Epithelial cell of proximal tubule (primary cell): ENCODE measurements around the gene CDH4. TPM values are rescaled to one million over a fixed set of nuclear protein-coding genes. Genes with fewer than 3 reads are reported as not detected.

Source experiments
- DNase-seq: peaks from one replicate; pipeline ENCODE4 v3.0.0-alpha.2; 2011; ENCODE audit warnings: low read depth
- H3K4me3 ChIP-seq: 2 replicates; pipeline ENCODE4 v1.5.1; 2011; ENCODE audit warnings: low read depth, mild to moderate bottlenecking, low read length
- total RNA-seq: library from RNA; depleted of rRNA; stranded (reverse); fragments of >200 nt; gene quantifications from 2 replicates; pipeline ENCODE4 v1.2.3, GENCODE V29; 2015
- TF ChIP-seq, protein P1 (sequence below): conservative IDR thresholded peaks from 2 replicates; pipeline ENCODE4 v1.5.1; 2012; ENCODE audit warnings: low read depth, mild to moderate bottlenecking, low read length

The CDH4 gene
- total RNA-seq, 1 donor from 2014 or later = 17.1 TPM

DNA sequence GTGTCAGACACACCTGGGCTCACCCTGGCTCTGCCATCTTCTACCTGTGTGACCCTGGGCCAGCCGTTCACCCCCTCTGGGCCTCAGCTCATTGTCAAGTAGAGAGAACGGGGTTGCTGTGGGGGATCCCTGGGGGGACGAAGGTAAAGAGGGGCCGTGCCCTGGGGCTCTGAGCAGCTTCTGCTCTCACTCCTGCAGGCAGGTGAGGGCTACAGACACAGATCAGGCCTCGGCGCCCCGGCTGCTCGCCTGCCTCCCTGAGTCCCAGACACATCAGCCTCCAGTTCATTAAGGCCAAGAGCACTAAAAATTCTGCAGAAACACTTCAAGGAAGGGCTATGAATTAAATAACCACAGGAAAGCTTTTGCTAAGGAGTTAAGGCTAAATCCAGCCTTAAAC lies 394.4 kb downstream of the CDH4 start:
- H3K4me3 ChIP-seq = no peak overlapping the region
- TF ChIP-seq, protein P1, sequence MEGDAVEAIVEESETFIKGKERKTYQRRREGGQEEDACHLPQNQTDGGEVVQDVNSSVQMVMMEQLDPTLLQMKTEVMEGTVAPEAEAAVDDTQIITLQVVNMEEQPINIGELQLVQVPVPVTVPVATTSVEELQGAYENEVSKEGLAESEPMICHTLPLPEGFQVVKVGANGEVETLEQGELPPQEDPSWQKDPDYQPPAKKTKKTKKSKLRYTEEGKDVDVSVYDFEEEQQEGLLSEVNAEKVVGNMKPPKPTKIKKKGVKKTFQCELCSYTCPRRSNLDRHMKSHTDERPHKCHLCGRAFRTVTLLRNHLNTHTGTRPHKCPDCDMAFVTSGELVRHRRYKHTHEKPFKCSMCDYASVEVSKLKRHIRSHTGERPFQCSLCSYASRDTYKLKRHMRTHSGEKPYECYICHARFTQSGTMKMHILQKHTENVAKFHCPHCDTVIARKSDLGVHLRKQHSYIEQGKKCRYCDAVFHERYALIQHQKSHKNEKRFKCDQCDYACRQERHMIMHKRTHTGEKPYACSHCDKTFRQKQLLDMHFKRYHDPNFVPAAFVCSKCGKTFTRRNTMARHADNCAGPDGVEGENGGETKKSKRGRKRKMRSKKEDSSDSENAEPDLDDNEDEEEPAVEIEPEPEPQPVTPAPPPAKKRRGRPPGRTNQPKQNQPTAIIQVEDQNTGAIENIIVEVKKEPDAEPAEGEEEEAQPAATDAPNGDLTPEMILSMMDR = no peak
- no peak for DNase-seq

DNA sequence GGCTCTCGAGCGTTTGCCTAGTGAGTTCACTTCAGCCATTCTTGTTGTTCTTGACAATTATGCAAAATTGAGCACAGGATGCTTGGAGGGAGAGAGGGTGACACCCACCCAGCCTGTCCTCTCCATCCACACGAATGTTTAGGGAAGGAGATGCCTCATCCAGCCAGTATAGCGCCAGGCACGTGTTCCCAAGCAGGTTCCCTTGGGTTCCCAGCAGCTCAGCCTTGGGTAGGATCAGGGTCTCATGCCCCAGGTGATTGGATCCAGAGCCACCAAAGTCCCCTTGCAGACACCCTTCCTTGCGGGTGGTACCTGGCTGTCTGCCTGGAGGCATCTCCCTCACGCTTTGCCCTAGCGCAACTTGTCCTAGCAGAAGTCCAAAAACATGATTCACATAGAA lies 394.9 kb downstream of the CDH4 start:
- H3K4me3 ChIP-seq = no peak overlapping the region
- TF ChIP-seq, protein P1 = no peak
- no peak for DNase-seq

DNA sequence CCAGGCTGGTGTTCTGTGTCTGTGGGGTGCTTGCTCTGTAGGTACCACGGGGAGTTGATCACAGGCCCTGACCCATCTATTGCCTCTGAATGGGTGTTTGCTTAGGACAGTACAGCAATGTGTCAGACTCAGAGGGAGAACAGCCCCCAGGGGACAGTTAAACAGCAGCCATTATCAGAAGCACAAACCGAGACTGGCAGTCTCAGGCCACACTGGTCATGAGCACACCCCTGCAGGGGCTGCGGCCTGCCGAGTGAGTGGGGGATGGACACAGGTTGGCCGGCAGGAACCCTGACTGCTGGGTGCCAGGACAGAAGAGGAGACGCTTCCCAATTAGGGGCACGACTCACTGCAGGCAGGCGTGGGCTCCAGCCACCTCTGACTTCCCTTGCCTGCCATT lies 395.6 kb downstream of the CDH4 start:
- no peak overlapping the region for H3K4me3 ChIP-seq
- DNase-seq = no peak
- TF ChIP-seq, protein P1 = no peak

DNA sequence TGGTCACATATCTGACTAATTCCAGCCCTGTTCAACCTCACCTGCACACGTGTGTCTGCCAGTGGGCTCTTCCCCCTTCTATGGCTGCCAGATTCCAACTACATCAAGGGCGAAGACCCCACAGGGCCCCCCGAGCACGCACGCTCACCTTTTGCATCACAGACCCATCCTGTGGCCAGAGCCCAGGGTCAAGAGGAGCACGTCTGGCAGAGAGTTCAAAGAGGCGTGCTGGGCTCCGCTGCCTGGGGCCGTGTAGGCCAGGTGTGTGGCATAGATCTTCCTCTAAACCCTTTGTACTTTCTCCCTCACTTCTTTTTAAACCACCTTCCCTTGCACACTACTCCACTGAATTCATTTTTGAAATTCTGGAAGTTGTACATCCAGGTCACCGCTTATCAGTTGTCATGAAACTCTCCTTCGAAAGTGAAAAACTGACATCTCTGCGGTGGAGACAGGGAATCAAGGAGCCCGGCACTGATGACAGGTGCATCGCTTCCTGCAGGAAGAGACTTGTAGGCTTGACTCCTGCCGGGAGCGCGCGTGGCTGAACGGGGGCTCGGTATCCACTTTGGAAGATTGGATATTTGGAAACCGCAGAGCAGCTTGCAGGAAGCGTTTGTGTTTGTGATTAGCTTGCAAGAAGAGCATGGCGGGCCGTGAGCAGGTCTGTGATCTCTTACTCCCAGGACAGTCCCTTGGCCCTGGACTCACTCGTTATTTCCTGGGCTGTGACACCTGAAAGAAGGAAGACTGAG lies 397.2 kb downstream of the CDH4 start:
- no peak overlapping the region for H3K4me3 ChIP-seq
- no peak for DNase-seq
- TF ChIP-seq, protein P1 = no peak

DNA sequence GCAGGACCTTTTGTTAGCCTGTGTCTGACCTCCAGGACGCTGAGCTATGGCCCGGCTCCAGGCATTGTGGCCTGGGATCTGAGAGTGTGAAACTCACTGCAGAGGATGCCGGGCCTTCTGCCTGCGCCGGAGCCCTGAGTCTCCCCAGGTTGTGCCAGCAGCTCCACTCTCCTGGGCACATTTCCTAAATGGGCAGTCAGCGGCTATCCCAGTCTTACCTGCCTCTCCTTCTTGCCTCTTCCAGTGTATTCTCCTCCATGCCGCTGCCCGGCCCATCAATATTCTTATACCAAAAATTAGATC lies 397.8 kb downstream of the CDH4 start:
- DNase-seq = no peak
- TF ChIP-seq, protein P1 = no peak

DNA sequence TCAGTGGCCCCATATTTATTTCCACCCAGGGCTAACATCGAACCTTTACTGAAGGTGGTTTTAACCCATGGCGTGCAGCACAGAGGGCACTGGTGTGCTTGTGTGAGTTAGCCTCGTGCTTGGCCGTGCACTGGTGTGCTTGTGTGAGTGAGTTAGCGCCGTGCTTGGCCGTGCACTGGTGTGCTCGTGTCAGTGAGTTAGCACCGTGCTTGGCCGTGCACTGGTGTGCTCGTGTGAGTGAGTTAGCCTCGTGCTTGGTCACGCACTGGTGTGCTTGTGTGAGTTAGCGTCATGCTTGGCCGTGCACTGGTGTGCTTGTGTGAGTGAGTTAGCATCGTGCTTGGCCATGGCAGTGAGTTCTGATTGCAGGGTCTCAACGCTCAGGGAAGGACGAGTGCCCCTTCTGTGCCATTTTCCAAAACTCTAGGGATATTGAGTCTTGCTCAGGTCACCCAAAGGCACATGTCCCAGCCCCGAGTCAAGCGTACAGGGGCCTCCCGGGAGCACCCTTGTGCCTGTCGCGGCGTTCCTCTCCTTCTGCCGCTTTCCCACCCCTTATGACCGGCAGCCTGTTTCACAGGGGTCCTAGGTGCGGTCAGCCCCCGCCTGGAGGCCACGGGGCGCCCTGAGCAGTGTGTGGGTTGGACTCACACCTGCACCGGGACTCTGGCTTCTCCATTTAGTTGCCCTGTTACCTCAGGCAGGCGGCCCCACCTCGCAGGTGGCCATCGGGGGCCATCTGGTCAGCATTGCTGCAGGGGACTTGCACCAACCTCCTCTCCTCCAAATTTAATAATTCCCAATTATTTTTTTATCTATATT lies 399.1 kb downstream of the CDH4 start:
- TF ChIP-seq, protein P1 = no peak
- DNase-seq = no peak
- no peak overlapping the region for H3K4me3 ChIP-seq

More for the DNA sequence above, 397.8 kb downstream of the CDH4 start:
- no peak overlapping the region for H3K4me3 ChIP-seq
